Eye (tissue), 1 donor: ENCODE data around the gene SLC8A3.

ENCODE experiments used
- DNase-seq: peaks from one replicate; pipeline ENCODE4 v3.0.0-alpha.2; 2015

The SLC8A3 gene

DNA sequence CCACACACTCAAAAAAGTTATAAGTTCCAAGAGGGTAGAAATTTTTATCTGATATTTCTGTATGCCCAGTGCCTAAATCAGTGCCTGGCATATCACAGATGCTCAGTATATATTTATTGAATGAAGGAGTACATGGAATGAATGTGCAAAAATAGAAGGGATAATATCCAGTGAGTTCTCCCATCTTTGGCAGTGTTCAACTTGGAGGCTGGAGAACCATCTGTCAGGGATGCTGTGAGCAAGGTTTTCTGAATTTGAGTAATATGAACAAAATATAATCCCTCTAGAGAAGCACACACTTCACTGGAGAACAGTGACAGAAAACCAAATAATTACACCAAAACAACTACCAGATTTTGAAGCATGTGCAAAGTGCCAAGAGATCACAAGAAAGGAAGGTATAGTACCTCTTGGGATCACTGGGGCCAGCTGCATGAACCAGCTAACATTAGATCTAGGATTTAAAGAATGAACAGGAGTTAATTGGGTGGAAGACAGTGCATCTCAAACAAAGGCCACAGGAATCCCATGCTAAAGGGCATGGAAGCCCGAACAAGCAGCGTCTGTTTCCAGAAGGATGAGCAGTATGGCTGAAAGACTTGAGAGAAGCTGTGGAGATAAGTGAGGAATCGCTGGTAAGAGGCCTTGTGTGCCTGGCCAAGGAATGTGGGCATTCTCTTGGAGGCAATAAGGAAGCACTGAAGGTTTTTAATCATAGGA is 11.5 kb downstream of the SLC8A3 start:
- DNase-seq, result peak; percentile 68

DNA sequence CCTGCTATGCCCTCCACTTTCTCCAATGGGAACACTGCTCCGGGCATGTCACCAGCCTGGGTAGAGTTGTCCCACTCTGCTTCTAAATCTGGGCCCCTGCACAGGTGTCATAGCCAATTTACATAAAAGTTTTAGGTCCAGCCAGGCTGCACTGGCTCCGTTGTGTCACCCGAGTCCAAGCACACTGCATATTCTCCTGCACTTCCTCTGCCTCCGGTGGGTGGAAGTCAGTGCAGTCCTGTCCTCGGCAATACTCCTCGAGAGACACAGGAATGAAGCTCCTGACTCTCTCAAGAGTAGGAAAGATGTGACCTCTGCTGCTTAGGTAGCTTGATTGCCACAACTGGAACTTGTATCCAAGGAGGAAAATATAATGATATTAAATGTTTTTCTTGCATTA is 15.2 kb downstream of the SLC8A3 start:
- no peak for DNase-seq

DNA sequence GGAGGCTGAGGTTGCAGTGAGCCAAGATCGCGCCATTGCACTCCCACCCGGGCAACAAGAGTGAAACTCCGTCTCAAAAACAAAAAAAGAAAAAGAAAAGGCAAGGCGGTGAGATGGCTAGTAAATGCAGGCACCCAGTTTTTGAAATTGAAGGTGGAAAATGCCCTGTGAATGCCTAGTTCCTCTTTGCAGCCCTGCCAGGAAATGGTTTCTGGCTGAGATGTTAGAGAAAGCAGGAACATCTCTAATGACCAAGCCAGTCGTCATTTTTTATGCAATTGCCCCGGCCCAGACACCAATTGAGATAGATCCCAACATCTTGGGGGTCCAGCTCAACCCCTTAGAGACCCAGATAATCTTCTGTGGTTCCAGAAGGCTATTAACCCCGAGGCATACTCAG is 17.0 kb downstream of the SLC8A3 start:
- no peak for DNase-seq

DNA sequence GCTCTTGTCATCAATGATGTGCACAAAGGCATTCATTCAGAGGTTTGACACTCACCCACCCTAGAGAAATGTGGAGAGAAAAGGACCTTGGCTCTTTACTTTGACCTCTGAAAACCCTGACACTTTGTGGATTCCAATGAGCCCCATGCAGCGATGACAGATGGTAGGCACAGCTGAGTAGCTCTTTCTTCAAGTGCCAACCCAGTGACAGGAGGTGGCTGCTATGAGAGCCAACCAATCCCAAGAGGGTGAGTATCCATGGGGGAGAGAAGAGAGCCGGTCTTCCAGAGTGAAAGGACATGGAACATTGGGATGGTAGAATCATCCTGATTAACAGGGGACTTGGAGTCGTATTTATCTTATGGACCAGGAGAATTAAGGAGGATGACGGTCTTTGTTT is 17.8 kb downstream of the SLC8A3 start:
- no peak for DNase-seq

DNA sequence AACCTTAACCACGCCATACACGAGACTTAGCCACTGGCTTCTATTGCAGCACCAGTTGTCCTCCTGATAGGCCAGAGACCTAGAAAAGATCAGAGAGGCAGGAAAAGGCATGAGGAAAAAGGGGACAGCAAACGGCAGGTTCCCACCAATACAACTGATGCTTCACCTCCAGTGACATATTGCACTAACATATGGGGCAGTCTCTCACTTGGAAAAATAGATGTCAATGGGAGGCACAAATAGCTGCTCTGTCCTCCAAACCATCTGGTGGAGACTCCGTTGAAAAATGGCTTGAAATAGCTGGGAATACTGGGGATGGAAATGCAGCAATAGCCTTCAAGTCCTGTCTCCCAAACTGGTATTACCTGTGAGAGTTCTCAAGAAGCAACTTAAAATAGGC is 20.3 kb downstream of the SLC8A3 start:
- DNase-seq, result no peak

DNA sequence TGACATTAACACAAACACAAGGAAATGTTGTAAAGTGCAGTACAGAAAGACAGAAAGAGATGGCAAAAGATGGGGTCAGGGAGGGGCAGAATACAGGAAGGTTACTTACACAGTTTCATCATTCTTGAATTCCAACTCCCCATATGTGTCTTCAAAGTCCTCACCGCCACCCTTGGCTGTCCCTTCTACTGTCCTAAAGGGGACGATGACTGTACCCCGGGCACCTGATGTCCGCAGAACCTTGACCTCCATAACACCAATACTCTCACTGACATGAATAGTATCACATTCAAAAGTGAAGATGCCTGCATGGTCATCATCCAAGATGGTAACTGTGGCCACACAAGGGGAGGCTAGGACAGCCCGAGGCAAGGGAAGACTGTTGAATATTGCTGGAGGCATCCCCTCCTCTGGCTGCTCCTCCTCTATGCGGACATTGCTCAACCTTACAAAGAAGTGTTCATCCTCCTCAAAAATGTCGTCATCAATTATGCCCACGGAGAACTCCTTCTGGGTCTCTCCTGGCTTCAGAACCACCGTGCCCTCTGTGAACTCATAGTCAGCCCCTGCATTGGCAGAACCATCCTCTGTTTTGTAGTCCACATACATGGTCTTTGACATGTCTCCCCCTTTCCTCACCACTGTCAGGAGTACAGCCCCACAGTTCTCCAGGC is 22.1 kb downstream of the SLC8A3 start:
- DNase-seq, result no peak

DNA sequence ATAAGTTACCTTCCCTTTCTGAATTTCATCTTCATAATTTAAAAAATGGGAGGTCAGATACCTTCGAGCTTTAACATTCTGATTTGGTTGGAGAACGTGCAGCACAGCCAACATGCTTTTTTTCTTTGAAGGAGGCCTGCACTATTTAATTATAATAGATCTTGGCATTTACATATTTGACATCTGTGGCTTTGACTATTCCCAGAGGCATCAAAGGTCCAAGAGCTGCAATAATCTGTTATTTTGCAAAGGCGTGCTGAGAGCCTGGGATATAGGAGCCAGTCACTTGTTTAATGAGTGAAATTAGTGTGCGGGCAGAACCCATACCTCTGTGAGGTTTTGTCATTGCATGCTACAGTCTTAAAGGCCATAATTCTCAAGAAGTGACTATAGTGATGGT is 26.4 kb downstream of the SLC8A3 start:
- no peak for DNase-seq

DNA sequence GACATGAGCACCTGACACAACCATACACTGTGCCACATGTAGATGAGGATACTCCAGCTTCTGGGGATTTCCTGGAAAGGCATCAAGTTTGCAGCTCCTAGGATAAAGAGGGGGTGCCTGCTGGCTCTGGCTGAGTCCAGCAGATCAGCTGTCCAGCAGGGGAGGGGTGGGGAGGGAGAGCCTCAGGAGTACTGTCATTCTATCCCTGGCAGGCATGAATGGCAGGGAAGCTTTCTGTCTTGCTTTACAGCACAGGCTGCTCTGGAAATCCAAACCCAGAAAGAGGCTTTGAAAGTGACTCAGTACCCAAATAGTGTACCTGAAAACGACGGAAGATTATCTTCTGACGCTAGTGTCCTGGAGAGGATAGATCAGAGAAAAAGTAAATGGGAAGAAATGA is 32.2 kb downstream of the SLC8A3 start:
- DNase-seq, result no peak

DNA sequence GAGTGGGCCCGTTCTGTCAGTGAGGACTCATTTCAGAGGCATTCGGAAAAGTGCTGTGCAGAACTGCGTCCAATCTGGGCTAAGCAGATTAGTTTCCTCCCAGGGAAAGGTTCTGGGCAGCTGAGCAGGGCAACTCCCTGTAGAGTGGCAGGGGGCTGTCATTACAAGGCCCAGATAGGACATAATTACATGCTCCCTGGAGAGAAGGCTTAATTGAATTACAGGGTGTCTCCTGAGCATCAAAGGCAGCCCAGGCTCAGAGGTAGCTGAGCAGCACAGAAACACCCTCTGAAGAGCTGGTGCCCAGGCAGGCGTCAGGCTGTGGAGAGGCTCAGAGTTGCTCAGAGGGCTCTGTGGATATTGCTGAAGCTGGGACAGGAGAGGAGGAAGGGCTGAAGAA is 36.0 kb downstream of the SLC8A3 start:
- DNase-seq, result no peak

DNA sequence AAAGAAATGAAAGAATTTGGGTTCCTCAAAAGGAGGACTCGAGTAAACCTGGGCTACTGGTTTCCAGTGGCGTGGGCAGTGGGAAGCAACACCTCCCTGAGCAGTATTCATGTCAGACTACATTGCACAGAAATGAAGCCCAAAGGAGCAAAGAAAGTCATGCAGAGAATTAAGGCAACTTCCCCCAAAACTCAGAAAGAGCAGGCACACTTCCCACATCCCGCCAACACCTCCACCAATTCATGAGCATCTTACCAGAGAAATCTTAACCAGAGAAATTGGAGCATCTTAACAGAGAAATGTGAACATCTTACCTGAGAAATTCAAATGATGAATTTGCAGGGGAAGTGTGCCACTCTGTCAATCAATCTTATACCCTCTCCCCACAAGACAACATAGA is 36.7 kb downstream of the SLC8A3 start:
- DNase-seq, result no peak

DNA sequence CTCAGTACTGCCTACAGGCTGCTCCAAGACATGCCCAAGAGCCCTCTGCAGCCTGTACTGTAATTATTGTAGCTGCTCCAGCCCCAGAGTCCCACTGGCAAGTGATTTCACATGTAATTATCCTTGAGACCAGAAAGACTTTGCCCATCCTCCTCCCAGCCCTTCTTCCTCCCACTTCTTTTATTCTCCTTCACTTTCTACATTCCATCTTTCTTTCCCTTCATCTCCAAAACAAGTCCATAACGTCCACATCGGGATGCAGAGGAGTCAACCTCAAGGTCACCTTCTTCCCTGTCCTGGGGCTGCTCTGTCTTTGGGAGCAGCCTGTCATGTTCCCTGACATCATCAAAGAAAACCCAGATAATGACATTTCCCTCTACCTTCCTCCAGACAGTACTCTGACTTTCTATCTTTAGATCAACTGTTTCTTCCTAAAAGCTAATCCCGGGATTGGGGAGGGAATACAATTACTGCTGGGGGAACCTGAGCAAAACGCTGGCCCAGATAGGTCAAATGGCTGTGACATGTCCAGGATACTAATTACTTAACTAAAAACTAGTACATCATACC is 39.1 kb downstream of the SLC8A3 start:
- DNase-seq, result no peak

DNA sequence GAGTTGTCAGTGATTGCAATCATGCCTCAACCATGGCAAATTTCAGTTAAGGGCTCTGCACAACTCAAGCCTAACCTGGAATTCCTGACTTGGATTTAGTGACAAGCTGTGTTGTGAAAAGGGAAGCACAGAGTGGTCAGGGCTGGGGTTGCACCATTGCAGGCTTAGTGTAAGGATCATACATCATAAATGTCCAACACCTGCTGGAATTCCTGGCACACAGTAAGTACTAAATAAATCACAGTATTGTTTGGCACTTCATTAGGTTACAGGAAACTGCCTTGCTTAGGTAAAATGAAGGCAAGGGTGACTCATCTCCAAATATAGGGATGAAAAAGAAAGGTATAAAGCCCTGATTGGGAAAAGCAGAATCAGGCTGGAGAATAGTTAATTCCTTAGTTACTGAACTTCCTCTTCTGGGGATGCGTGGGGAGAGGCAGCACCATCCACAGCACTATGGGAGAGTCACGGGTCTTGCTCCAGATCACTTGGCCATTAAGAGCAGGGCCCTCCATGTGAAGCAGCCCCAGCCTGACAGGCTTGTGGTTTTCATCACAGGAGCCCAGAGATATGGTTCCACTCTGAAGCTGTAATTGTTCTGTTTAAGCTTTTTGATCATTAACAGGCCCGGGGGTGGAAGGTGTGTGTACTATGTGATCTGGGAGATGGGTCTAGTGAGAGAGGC is 39.7 kb downstream of the SLC8A3 start:
- DNase-seq, result no peak

DNA sequence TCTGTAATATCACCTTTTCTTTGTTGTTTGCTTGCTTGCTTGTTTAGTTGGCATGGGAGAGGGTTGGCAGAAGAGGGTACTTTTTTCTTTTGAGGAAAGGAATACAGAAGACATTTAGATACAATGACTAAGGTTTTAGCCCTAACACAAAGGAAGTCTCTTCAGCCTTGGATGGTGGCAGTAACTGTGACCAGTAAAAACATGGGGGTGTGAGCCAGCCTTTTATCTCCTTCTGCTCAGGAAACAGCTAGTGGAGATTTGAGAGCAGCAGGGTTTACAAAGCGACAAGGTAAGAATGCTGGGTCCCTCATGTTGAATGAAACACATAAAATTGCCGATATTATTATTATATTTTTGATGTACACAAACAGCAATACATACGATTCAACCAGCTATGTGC is 40.4 kb downstream of the SLC8A3 start:
- DNase-seq, result no peak

DNA sequence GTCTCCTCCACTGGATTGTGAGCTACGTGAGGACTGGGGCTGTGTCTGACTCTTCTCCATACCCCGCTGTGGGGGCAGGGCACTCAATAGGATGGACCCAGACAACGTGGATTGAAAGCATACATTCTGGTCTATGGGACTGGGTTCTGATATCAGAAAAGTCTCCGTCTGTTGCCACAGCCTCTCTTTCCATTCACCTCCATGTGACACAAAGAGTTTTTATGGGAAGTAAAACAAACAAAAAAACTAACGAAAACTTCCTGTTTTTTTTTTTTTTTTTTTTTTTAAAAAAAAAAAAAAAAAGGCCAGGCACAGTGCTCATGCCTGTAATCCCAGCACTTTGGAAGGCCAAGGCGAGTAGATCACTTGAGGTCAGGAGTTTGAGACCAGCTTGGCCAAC is 44.7 kb downstream of the SLC8A3 start:
- no peak for DNase-seq

DNA sequence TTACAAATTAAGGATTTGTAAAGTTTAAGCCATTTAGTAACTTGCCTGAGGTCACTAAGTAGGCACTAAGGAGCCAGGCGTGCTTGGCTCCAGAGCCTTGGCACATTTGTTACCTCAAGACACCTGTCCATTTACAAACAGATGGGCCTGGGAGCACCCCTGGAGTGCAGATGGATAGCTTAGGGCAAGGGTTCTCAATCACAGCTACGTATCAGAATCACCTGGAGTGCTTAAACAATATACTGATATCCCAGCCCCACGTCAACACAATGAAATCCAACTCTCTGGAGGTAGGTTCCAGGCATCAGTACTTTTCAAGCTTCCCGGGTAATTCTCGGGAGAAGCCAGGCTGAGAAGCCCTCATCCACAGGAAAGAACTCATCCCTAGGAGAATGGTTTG is 45.4 kb downstream of the SLC8A3 start:
- DNase-seq, result no peak

DNA sequence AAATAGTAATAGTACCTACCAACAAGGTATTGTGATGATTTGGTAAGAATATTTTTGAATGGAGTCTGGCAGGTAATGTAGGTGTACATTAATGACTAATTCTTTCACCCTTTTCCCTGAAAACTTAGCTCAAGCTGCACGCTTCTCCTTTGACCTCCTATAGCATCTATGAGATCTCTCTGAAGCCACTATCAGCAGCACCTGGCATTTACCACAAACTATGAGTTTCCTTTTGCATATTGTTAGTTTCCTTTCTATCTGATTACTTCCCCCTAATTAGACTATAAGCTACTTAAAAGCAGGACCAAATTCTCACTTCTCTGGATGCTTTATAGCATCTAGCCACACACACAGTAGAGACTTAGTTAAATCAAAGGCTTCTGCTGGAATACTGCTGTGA is 48.1 kb downstream of the SLC8A3 start:
- no peak for DNase-seq

DNA sequence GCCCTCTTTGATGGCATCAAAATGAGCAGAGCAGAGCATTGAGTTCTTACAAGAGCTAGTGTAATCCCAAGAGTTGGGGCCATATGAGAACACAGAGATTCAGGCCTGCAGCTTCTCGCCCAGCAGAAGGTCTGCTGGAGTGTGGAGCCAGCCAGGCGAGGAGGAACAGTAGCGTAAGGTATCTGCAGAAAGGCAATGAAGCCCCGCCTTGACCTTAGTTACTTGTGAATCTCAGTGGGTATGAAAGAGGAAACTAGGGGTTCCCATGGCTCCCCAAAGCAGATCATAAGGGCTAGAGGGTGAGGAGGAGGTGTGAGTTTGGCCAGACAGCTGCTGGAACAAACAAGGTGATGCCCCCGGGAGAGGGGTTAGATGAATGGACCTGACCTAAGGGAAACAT is 49.4 kb downstream of the SLC8A3 start:
- DNase-seq, result no peak

DNA sequence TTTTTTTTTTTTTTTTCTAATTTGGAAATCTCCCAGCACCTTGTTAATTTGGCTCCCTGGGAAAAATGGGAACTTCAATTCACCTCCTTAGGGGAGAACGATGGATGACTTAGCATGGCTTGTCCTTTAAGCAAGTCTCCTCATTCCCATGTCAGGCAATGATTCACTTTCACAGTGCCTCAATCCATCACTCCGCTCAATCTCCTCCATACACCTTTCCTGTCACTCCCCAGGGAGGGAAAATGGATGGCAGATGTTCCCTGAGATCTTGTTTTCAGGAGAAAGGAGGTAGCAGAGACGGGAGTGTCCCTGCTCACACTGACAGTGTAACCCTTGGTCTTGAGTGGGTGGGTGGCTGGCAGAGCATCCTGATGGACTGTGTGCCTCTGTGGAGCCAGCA is 51.0 kb downstream of the SLC8A3 start:
- no peak for DNase-seq

DNA sequence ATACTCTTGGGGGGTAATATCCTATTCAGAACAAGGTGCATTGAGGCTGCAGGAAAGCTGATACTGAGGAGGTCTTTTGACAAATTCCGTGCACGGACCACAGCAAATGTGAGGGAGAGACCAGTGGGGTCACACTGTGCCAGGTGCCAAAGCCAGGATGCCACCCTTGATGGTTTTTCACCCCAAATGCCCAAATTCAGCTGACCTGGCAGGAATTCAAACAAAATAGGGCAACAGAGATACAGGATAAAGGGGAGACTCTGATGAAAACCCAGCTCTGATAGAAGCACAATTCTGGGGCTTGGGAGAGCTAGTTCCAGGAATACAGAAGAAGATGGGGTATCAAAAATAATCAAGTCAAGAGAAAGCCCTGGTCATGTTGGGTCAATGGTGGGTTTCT is 55.3 kb downstream of the SLC8A3 start:
- no peak for DNase-seq

DNA sequence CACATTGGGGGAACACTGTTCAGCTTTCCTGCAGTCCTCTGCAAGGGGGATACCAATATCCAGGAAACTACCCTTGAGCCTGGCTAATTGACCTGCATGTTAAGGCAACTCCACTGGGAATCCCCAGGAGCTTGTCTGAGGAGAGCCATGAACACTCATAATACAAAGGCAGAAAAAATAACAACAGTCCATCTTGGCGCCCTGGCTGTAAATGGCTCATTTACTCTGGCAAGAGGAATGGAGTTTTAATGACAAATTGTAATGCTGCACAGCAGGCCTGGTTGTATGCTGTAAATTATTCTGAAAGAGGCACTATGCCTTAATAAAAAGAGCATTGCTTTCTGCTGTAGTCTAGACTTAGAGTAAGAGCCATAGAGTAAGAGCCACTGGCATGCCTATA is 58.3 kb downstream of the SLC8A3 start:
- peak; percentile 6 for DNase-seq

DNA sequence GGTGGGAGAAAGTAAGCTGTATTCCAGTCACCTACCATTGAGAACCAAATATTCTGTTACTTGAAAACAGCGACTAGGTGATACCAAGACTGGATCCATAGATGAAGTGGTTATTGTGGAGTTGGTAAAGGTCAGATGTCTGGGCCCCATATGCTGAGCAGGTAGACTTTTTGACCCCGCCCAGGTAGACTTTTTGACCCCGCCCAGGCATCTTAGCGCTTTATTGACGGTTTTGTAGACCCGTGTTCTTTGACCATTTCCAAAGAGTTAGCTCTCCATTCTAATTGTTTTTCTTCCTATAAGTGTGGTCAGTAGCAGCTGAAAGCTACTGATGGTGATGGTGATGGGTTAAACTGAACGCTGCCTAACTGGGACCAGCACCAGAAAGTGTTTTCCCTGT is 61.6 kb downstream of the SLC8A3 start:
- DNase-seq, result no peak

DNA sequence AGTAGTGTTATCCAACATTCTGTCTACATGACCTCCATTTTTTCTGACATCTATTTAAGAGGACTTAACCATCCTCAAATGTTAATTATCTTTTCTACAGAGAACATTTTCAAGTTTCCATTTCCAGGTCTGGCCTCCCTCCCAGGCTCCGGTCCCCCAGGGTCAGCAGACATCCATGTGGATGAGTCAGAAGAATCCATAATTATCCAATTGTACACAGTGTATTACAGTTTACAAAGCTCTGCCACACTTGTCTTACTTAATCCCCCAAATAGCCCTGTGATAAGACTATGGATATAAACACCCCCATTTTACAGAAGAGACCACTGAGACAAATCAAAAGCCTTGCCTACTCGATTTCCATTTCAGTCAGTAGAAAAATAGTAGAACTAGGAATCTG is 65.0 kb downstream of the SLC8A3 start:
- no peak for DNase-seq

DNA sequence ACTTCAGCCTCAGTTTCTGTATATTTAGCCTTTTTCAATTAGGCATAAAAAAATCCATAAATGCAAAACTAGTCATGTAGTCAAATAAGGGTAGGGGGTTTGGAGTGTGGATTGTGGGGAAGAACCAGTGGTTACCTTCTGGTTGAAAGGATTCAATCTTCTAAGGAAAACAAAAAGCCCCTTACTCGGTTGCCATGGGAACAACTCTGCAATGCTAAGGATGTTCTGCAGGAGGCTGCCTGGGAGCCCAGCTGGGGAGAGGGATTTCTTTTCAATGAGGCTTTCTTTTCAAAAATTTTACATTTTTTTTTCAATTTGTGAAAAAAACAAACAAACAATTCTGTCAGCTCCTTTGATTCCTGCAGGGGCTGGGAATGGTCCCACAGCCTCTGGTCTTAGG is 67.2 kb downstream of the SLC8A3 start:
- DNase-seq, result peak; percentile 57

DNA sequence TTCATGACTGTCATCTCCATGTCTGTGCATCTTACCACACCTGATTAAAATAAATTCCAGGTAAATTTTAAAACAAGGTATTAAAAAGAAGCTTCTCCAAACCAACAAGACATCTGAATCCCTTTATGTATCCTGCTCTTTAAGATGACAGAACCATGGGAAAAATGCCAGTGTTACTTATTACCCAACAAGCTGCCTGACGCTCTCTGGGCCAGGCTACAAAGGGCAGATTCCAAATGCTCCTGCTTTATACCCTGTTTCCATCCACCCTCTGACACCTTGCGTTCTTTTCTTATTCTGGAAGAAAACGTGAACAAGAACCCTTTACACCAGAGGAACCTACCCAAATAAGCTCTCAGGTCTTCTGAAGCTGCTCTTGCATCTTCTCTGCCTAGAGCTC is 70.7 kb downstream of the SLC8A3 start:
- DNase-seq, result no peak
